Hindlimb muscle (tissue), 1 donor: Measurements from ENCODE around the gene PRCP. TPM values are rescaled to one million over a fixed set of nuclear protein-coding genes. Genes with fewer than 3 reads are reported as not detected.

Experiments used
- DNase-seq: peaks from one replicate; pipeline ENCODE4 v3.0.0-alpha.2; 2013
- polyA plus RNA-seq: library from polyadenylated mRNA; unstranded; fragments of 120-200 nt; gene quantifications from one replicate; pipeline ENCODE4 v1.2.1, GENCODE V29; 2013; ENCODE audit not compliant: insufficient read length

The PRCP gene
- polyA plus RNA-seq, 1 donor, result 89.3 TPM

GRCh38 chr11:82776377-82776776, 123.9 kb downstream of the PRCP start:
- no peak for DNase-seq

GRCh38 chr11:82775736-82776346, 124.4 kb downstream of the PRCP start:
- no peak for DNase-seq

- DNase-seq, result no peak
Observed at GRCh38 chr11:82775218-82775617, 125.0 kb downstream of the PRCP start.

Other genes with a start within 250 kb of the PRCP start
- gene FAM181B, start 166.6 kb downstream of the PRCP start, polyA plus RNA-seq, result 0.08 TPM
- gene DDIAS, start 1.3 kb upstream of the PRCP start, polyA plus RNA-seq, result 2.6 TPM
- 13.9 TPM for gene RAB30, start 171.5 kb upstream of the PRCP start, polyA plus RNA-seq